Adipocyte (in vitro differentiated cells): Measurements from ENCODE around the gene ANKRD13D.

Source experiments
- DNase-seq: peaks from one replicate; pipeline ENCODE4 v3.0.0-alpha.2; 2015; ENCODE audit warnings: low read depth
- H3K27me3 ChIP-seq: replicated peaks from 2 replicates; pipeline ENCODE4 v1.7.0; 2013; ENCODE audit warnings: mild to moderate bottlenecking, low read length, moderate library complexity; ENCODE audit not compliant: control insufficient read depth, insufficient read depth
- H3K36me3 ChIP-seq: 2 replicates; pipeline ENCODE4 v1.7.0; 2013; ENCODE audit warnings: low read length, mild to moderate bottlenecking, moderate library complexity; ENCODE audit not compliant: control insufficient read depth, insufficient read depth, severe bottlenecking
- H3K4me1 ChIP-seq: 2 replicates; pipeline ENCODE4 v1.7.0; 2013; ENCODE audit warnings: mild to moderate bottlenecking, low read length, moderate library complexity; ENCODE audit not compliant: control insufficient read depth, insufficient read depth
- H3K4me3 ChIP-seq: 2 replicates; pipeline ENCODE4 v1.7.0; 2013; ENCODE audit warnings: mild to moderate bottlenecking, low read length, moderate library complexity
- H3K9ac ChIP-seq: 2 replicates; pipeline ENCODE4 v1.7.0; 2013; ENCODE audit warnings: mild to moderate bottlenecking, low read length, moderate library complexity
- H3K9me3 ChIP-seq: 2 replicates; pipeline ENCODE4 v1.7.0; 2013; ENCODE audit warnings: mild to moderate bottlenecking, low read length, moderate library complexity; ENCODE audit not compliant: control insufficient read depth

Gene ANKRD13D

DNA sequence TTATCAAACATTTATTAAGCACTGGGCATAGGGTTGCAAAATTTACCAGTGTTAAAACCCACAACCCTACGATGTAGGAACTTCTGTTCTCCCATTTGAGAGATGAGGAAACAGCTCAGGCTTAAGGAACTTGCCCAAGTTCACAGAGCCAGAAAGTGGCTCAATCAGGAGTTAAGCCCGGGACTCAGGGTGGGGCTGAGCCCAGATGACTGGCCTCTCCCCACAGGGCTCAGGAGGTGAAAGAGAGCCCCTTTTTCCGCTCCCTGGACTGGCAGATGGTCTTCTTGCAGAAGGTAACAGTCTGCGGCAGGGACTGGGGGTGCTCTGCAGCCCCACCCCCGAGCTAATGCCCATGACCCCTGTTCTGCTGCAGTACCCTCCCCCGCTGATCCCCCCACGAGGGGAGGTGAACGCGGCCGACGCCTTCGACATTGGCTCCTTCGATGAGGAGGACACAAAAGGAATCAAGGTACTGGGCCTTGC, 5.6 kb upstream of the ANKRD13D start:
- Histone ChIP-seq H3K4me1 (peaks cover 11% of the 10 kb centered on the region), H3K9ac (no peak overlapping the region), H3K4me3 (no peak overlapping the region), H3K36me3 (peaks cover 73% of the 10 kb centered on the region), H3K9me3 (no peaks in the 10 kb centered on the region), H3K27me3 (no peaks in the 10 kb centered on the region)
- no peak for DNase-seq

DNA sequence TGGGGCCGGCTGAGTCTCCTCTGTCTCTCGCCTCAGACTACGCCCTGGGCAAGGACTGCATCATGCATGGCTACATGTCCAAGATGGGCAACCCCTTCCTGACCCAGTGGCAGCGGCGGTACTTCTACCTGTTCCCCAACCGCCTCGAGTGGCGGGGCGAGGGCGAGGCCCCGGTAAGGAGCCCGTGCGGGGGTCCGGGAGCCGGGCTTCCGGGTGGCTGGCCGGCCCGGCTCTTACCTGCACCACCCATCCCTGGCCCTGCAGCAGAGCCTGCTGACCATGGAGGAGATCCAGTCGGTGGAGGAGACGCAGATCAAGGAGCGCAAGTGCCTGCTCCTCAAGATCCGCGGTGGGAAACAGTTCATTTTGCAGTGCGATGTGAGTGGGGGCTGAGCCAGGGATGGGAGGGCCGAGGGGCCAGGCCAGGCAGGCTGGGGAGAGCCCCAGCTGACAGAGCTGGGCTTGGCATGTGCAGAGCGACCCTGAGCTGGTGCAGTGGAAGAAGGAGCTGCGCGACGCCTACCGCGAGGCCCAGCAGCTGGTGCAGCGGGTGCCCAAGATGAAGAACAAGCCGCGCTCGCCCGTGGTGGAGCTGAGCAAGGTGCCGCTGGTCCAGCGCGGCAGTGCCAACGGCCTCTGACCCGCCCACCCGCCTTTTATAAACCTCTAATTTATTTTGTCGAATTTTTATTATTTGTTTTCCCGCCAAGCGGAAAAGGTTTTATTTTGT, 4.1 kb upstream of the ANKRD13D start:
- Histone ChIP-seq H3K4me1 (peaks cover 14% of the 10 kb centered on the region), H3K9me3 (no peaks in the 10 kb centered on the region), H3K27me3 (no peaks in the 10 kb centered on the region), H3K9ac (no peak overlapping the region), H3K4me3 (no peak overlapping the region), H3K36me3 (peaks cover 61% of the 10 kb centered on the region)
- no peak for DNase-seq

DNA sequence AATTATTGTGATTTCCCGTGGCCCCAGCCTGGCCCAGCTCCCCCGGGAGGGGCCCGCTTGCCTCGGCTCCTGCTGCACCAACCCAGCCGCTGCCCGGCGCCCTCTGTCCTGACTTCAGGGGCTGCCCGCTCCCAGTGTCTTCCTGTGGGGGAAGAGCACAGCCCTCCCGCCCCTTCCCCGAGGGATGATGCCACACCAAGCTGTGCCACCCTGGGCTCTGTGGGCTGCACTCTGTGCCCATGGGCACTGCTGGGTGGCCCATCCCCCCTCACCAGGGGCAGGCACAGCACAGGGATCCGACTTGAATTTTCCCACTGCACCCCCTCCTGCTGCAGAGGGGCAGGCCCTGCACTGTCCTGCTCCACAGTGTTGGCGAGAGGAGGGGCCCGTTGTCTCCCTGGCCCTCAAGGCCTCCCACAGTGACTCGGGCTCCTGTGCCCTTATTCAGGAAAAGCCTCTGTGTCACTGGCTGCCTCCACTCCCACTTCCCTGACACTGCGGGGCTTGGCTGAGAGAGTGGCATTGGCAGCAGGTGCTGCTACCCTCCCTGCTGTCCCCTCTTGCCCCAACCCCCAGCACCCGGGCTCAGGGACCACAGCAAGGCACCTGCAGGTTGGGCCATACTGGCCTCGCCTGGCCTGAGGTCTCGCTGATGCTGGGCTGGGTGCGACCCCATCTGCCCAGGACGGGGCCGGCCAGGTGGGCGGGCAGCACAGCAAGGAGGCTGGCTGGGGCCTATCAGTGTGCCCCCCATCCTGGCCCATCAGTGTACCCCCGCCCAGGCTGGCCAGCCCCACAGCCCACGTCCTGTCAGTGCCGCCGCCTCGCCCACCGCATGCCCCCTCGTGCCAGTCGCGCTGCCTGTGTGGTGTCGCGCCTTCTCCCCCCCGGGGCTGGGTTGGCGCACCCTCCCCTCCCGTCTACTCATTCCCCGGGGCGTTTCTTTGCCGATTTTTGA, 3.3 kb upstream of the ANKRD13D start:
- no peaks in the 10 kb centered on the region for H3K9me3 ChIP-seq
- no peaks in the 10 kb centered on the region for H3K27me3 ChIP-seq

DNA sequence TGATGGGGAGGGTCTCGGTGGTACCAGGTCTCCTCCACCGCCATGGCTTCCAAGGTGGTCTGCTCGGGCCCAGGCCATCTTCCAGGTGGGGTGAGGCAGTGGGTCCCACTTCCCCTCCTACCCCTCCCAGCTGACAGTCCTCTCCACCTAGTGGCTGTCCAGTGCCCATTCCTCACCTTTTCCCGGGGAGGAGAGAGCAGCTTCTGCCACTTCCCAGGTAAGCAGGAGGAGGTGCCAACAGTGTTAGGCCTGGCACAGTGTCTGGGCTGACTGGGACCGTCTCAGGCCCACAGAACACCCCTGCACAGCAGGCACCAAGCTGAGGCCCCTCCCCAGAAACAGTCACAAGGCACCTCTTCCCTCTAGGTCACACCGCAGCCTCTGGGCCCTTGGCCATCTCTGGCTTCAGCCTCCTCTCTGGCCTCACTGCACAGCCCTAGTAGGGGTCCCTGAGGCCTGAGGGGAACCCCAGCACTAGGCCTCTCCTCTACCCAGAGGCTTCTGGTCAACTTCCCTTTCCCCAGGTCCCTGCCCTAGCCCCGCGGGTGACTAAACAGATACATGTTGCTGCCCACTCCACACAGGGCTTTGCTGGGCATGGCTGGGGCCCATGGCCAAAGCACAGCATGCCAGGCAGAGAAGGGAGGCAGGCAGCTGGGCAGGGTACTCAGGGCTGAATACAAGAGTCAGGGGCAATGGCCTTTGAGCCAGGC, 2.3 kb upstream of the ANKRD13D start:
- H3K4me3 ChIP-seq: no peak overlapping the region
- no peak for DNase-seq
- no peaks in the 10 kb centered on the region for H3K9me3 ChIP-seq
- H3K36me3 ChIP-seq: peaks cover 58% of the 10 kb centered on the region
- peaks cover 30% of the 10 kb centered on the region for H3K4me1 ChIP-seq
- no peaks in the 10 kb centered on the region for H3K27me3 ChIP-seq
- peak overlapping the region; percentile 44 for H3K9ac ChIP-seq

More for the DNA sequence above, 3.3 kb upstream of the ANKRD13D start:
- H3K9ac ChIP-seq: no peak overlapping the region
- no peak for DNase-seq
- no peak overlapping the region for H3K4me3 ChIP-seq
- peaks cover 22% of the 10 kb centered on the region for H3K4me1 ChIP-seq
- H3K36me3 ChIP-seq: peaks cover 61% of the 10 kb centered on the region

DNA sequence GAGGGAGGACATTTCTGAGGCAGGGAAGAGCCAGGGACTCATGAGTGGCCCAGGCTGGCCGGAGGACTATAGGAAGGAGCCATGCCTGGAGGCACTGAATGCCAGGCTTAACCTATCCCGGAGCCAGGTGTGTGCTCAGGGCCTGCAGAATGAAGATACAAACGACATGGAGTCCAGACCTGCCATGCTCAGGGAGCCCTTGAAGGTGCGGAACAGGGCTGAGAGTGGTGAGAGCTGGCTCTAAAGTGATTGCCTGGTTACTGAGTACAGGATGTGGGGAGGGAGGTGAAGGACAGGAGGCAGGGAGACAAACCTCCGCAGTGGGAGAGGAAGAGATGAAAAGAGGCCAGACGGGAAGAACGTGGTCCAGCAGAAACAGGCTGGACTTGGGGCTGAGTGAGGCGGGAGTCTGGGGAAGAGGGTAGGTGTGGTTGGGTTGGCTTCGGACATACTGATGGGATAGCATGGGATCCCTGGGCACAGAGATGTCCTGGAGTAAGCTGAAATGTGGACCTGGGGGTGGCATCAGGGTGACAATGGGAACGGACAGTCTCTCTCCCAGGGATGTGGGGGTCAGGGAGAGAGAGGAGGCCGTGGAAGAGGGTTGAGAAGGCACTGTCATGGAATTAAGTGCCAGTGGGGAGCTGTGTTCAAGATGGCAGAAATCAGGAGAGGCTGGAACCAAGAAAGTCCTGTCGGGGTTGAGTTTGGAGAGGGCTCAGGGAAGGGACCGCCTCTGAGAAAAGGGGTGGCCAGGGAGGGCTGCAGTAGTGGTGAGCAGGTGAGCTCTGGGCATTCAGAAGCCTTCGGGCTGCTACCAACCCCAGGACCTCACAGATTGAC, 1.5 kb upstream of the ANKRD13D start:
- Histone ChIP-seq H3K9me3 (no peaks in the 10 kb centered on the region), H3K36me3 (peaks cover 59% of the 10 kb centered on the region), H3K4me3 (peak overlapping the region; percentile 83), H3K4me1 (peaks cover 30% of the 10 kb centered on the region), H3K27me3 (no peaks in the 10 kb centered on the region), H3K9ac (peak overlapping the region; percentile 90)
- no peak for DNase-seq

DNA sequence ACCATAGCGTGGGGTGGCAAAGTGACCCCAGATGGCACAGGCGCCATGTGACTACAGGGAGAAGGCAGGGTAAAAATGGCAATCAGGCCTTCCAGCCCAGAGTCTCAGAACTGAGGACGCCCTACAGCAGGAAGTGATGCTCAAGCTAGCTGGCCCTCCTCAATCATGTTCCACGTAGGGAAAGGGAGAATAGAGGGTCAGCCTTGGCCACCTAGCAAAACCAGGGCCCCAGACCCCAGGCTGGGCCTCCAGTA, 978 bp upstream of the ANKRD13D start:
- no peaks in the 10 kb centered on the region for H3K9me3 ChIP-seq
- H3K36me3 ChIP-seq: peaks cover 56% of the 10 kb centered on the region
- peak overlapping the region; percentile 90 for H3K9ac ChIP-seq
- H3K27me3 ChIP-seq: no peaks in the 10 kb centered on the region
- H3K4me3 ChIP-seq: peak overlapping the region; percentile 83
- H3K4me1 ChIP-seq: peaks cover 35% of the 10 kb centered on the region
- DNase-seq: no peak

DNA sequence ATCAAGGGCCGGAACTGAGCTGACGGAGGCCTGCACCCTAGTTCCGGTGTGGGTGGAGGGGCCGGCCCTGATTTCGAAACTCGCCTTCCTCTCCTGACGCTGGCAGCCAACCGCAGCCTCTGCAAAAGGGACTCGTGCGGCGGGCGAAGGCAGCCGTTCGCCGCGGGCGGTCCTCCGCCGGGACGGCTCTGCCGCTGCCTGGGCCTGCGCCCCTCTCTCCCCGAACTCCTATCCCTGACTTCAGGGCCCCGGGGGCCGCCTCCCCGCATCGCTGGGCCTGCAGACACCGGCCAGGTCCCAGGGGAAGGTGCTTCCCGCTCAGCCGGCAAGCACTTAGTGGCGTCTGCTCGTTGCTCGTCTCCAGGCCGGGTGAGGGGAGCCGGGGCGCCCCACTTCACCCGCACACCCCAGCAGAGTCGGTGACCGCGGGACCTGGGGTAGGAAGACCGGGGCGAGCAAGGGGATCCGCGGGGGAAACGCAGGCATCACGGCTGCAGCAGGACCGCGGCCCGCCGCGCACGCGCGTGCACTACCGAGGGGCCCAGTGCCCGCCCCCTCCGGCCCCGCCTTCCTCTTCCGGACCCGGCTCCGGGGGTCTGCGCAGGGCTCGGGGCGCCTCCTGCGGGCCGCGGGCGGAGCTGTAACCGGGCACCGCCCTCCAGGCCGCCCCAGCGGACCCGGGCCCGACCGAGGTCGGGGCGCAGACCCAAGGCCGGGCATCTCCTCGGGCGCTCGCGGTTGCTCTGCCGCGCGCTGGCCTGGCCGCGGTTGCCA, 464 bp upstream of the ANKRD13D start:
- peak; percentile 97 for DNase-seq
- H3K4me3 ChIP-seq: peak overlapping the region; percentile 83
- H3K36me3 ChIP-seq: peaks cover 56% of the 10 kb centered on the region

DNA sequence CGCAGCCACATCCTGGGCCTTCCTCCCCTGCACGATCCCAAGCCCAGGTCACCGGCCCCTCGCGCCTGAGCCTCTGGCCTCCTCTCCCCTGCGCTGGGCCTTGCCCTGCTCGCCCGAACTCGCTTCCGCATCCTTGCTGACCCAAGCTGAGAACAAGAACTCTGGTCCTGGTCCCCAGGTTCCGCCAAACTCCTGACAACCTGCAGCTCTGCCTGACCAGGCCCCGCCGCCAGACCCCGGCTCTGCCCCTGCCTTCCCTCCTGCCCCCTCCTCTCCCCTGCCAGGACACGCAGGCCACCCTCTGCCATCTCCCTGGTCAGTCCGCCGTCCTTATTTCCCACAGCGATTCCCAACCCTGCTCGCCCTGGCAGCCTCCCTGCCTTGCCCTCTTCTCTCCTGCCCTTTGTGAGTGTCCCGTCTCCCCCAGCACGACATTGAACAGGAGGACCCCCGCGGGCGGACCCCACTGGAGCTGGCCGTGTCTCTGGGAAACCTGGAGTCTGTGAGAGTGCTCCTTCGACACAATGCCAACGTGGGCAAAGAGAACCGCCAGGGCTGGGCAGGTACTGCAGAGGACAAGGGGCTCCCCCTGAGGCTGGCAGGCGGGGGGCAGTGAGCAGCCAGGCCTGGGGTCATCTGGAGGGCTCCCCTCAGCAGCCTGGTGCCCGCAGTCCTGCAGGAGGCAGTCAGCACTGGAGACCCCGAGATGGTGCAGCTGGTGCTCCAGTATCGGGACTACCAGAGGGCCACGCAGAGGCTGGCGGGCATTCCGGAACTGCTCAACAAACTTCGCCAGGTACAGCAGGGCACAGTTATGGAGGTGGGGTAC, 762 bp downstream of the ANKRD13D start:
- no peaks in the 10 kb centered on the region for H3K27me3 ChIP-seq
- H3K36me3 ChIP-seq: peaks cover 47% of the 10 kb centered on the region
- peaks cover 35% of the 10 kb centered on the region for H3K4me1 ChIP-seq
- H3K4me3 ChIP-seq: peak overlapping the region; percentile 84
- peak overlapping the region; percentile 91 for H3K9ac ChIP-seq
- DNase-seq: peak; percentile 41
- H3K9me3 ChIP-seq: no peaks in the 10 kb centered on the region

More for the DNA sequence above, 464 bp upstream of the ANKRD13D start:
- Histone ChIP-seq H3K27me3 (no peaks in the 10 kb centered on the region), H3K4me1 (peaks cover 35% of the 10 kb centered on the region), H3K9me3 (no peaks in the 10 kb centered on the region), H3K9ac (peak overlapping the region; percentile 90)

DNA sequence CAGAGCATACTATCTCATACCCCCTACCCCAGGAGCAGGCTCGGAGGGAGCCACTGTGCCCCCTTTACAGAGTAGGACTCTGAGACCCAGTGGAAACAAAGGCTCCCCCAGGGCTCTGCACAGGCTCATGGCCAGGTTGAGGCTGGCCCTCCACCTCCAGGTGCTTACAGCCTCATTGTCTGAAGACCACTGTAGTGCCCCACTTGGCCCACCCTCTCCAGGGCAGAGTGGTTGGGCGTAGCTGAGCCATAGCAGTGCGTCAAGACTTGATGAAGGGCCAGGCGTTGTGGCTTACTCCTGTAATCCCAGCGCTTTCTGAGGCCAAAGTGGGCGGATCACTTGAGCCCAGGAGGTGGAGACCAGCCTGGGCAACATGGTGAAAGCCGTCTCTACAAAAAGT, 1.7 kb downstream of the ANKRD13D start:
- peak overlapping the region; percentile 84 for H3K4me3 ChIP-seq
- H3K9ac ChIP-seq: peak overlapping the region; percentile 91
- peaks cover 44% of the 10 kb centered on the region for H3K36me3 ChIP-seq
- H3K27me3 ChIP-seq: no peaks in the 10 kb centered on the region
- no peak for DNase-seq
- peaks cover 3% of the 10 kb centered on the region for H3K9me3 ChIP-seq
- H3K4me1 ChIP-seq: peaks cover 35% of the 10 kb centered on the region
